Measurements from ENCODE around the gene PTX4. TPM values are rescaled to one million over a fixed set of nuclear protein-coding genes. Genes with fewer than 3 reads are reported as not detected.

The PTX4 gene
- total RNA-seq (not detected), polyA plus RNA-seq (0.10 TPM)

GRCh38 chr16:1488619-1489018 lies at the start of gene PTX4:
TSS of gene PTX4 (minus strand) at chr16:1488944. CDS start at chr16:1488909, 35 bp downstream.
- WGBS: 81% methylated on average over 19 of the region's 19 CpGs
- no peak for DNase-seq (ENCODE audit: extremely low spot score)
- no peak within 1 kb of the TSS for H3K27ac ChIP-seq (ENCODE audit: low read depth)
- H3K4me1 ChIP-seq (ENCODE audit: insufficient read depth): no peaks in the 10 kb centered on the region
- H3K4me3 ChIP-seq (ENCODE audit: low read depth, low read length): no peak within 1 kb of the TSS
- H3K36me3 ChIP-seq (ENCODE audit: insufficient read depth): no peaks in the 10 kb centered on the region

- Histone ChIP-seq H3K36me3 (ENCODE audit: insufficient read depth) (peaks cover under 1% of the 10 kb centered on the region), H3K4me3 (ENCODE audit: low read depth, low read length) (no peak overlapping the region), H3K4me1 (ENCODE audit: insufficient read depth) (no peaks in the 10 kb centered on the region), H3K27ac (ENCODE audit: low read depth) (peak overlapping the region; percentile 0)
- WGBS: 82% methylated on average over 26 of the region's 26 CpGs
- DNase-seq (ENCODE audit: extremely low spot score): no peak
These were observed 49.1 kb upstream of the PTX4 start for GRCh38 chr16:1537763-1538289.

- no peak for DNase-seq (ENCODE audit: extremely low spot score)
- Histone ChIP-seq H3K4me1 (ENCODE audit: insufficient read depth) (no peaks in the 10 kb centered on the region), H3K36me3 (ENCODE audit: insufficient read depth) (no peaks in the 10 kb centered on the region), H3K27ac (ENCODE audit: low read depth) (peak overlapping the region; percentile 0), H3K4me3 (ENCODE audit: low read depth, low read length) (no peak overlapping the region)
- 87% methylated on average over 27 of the region's 27 CpGs for WGBS
These were observed 48.4 kb upstream of the PTX4 start for GRCh38 chr16:1537138-1537577.

GRCh38 chr16:1536601-1537000 lies 47.9 kb upstream of the PTX4 start:
- WGBS: 85% methylated on average over 13 of the region's 13 CpGs
- no peaks in the 10 kb centered on the region for H3K4me1 ChIP-seq (ENCODE audit: insufficient read depth)

GRCh38 chr16:1535391-1536291 lies 46.9 kb upstream of the PTX4 start:
- 58% methylated on average over 39 of the region's 39 CpGs for WGBS
- Histone ChIP-seq H3K27ac (ENCODE audit: low read depth) (peak overlapping the region; percentile 26), H3K4me3 (ENCODE audit: low read depth, low read length) (peak overlapping the region; percentile 76), H3K4me1 (ENCODE audit: insufficient read depth) (no peaks in the 10 kb centered on the region), H3K36me3 (ENCODE audit: insufficient read depth) (no peaks in the 10 kb centered on the region)
- no peak for DNase-seq (ENCODE audit: extremely low spot score)

More at GRCh38 chr16:1536601-1537000, 47.9 kb upstream of the PTX4 start:
- H3K4me3 ChIP-seq (ENCODE audit: low read depth, low read length): peak overlapping the region; percentile 76
- no peaks in the 10 kb centered on the region for H3K36me3 ChIP-seq (ENCODE audit: insufficient read depth)
- H3K27ac ChIP-seq (ENCODE audit: low read depth): no peak overlapping the region
- DNase-seq (ENCODE audit: extremely low spot score): no peak

- no peak for DNase-seq (ENCODE audit: extremely low spot score)
- Histone ChIP-seq H3K4me3 (ENCODE audit: low read depth, low read length) (peak overlapping the region; percentile 76), H3K36me3 (ENCODE audit: insufficient read depth) (no peaks in the 10 kb centered on the region), H3K4me1 (ENCODE audit: insufficient read depth) (peaks cover 3% of the 10 kb centered on the region), H3K27ac (ENCODE audit: low read depth) (peak overlapping the region; percentile 95)
- 46% methylated on average over 57 of the region's 57 CpGs for WGBS
These were observed 45.6 kb upstream of the PTX4 start for GRCh38 chr16:1534021-1535020.

- no peaks in the 10 kb centered on the region for H3K36me3 ChIP-seq (ENCODE audit: insufficient read depth)
- DNase-seq (ENCODE audit: extremely low spot score): no peak
- peaks cover 3% of the 10 kb centered on the region for H3K4me1 ChIP-seq (ENCODE audit: insufficient read depth)
- 28% methylated on average over 27 of the region's 27 CpGs for WGBS
- peak within 1 kb of the TSS; percentile 95 for H3K27ac ChIP-seq (ENCODE audit: low read depth)
- peak within 1 kb of the TSS; percentile 76 for H3K4me3 ChIP-seq (ENCODE audit: low read depth, low read length)
These were observed 44.8 kb upstream of the PTX4 start, which contains the start of gene TMEM204 for GRCh38 chr16:1533443-1533951. TSS of gene TMEM204 (plus strand) at chr16:1533666. CDS start at chr16:1534276, 610 bp downstream.

- Histone ChIP-seq H3K27ac (ENCODE audit: low read depth) (peak overlapping the region; percentile 95), H3K4me3 (ENCODE audit: low read depth, low read length) (peak overlapping the region; percentile 76), H3K4me1 (ENCODE audit: insufficient read depth) (peaks cover 3% of the 10 kb centered on the region), H3K36me3 (ENCODE audit: insufficient read depth) (no peaks in the 10 kb centered on the region)
- DNase-seq (ENCODE audit: extremely low spot score): no peak
- WGBS: 73% methylated on average over 10 of the region's 10 CpGs
These were observed 44.0 kb upstream of the PTX4 start for GRCh38 chr16:1532771-1533170.

- Histone ChIP-seq H3K4me1 (ENCODE audit: insufficient read depth) (peaks cover 3% of the 10 kb centered on the region), H3K4me3 (ENCODE audit: low read depth, low read length) (no peak overlapping the region), H3K27ac (ENCODE audit: low read depth) (peak overlapping the region; percentile 95), H3K36me3 (ENCODE audit: insufficient read depth) (no peaks in the 10 kb centered on the region)
- DNase-seq (ENCODE audit: extremely low spot score): no peak
- WGBS: 47% methylated on average over 28 of the region's 28 CpGs
These were observed 43.5 kb upstream of the PTX4 start for GRCh38 chr16:1532081-1532760.

- DNase-seq (ENCODE audit: extremely low spot score): no peak
- Histone ChIP-seq H3K36me3 (ENCODE audit: insufficient read depth) (no peaks in the 10 kb centered on the region), H3K4me3 (ENCODE audit: low read depth, low read length) (no peak overlapping the region), H3K27ac (ENCODE audit: low read depth) (peak overlapping the region; percentile 95), H3K4me1 (ENCODE audit: insufficient read depth) (peaks cover 3% of the 10 kb centered on the region)
- WGBS: 87% methylated on average over 14 of the region's 14 CpGs
These were observed 42.8 kb upstream of the PTX4 start for GRCh38 chr16:1531638-1531910.

GRCh38 chr16:1530883-1531637 lies 42.3 kb upstream of the PTX4 start:
- no peak overlapping the region for H3K4me3 ChIP-seq (ENCODE audit: low read depth, low read length)
- DNase-seq (ENCODE audit: extremely low spot score): no peak
- peaks cover 3% of the 10 kb centered on the region for H3K4me1 ChIP-seq (ENCODE audit: insufficient read depth)
- peak overlapping the region; percentile 95 for H3K27ac ChIP-seq (ENCODE audit: low read depth)
- H3K36me3 ChIP-seq (ENCODE audit: insufficient read depth): no peaks in the 10 kb centered on the region
- 39% methylated on average over 35 of the region's 35 CpGs for WGBS

GRCh38 chr16:1530349-1530882 lies 41.7 kb upstream of the PTX4 start:
- no peaks in the 10 kb centered on the region for H3K36me3 ChIP-seq (ENCODE audit: insufficient read depth)
- H3K4me1 ChIP-seq (ENCODE audit: insufficient read depth): peaks cover 3% of the 10 kb centered on the region
- H3K4me3 ChIP-seq (ENCODE audit: low read depth, low read length): no peak overlapping the region
- WGBS: 81% methylated on average over 27 of the region's 27 CpGs
- H3K27ac ChIP-seq (ENCODE audit: low read depth): peak overlapping the region; percentile 95
- DNase-seq (ENCODE audit: extremely low spot score): no peak

Data from urinary bladder (tissue), 4 donors.